Progenitor cell of endocrine pancreas (in vitro differentiated cells): ENCODE measurements around the gene ETV3L. TPM values are rescaled to one million over a fixed set of nuclear protein-coding genes. Genes with fewer than 3 reads are reported as not detected.
A peak's percentile ranks its signal among the peaks of the same experiment; 100 is the strongest.

Experiments used
- DNase-seq: peaks from one replicate; pipeline ENCODE4 v3.0.0; 2021; ENCODE audit warnings: low spot score; ENCODE audit not compliant: unreplicated experiment
- H3K27ac Mint-ChIP-seq: 2 replicates; pipeline ENCODE4 v1.8.0; 2021; ENCODE audit warnings: mild to moderate bottlenecking, moderate library complexity, mixed read lengths
- H3K27me3 Mint-ChIP-seq: 2 replicates; pipeline ENCODE4 v1.8.0; 2021; ENCODE audit warnings: mixed read lengths
- H3K36me3 Mint-ChIP-seq: 2 replicates; pipeline ENCODE4 v1.8.0; 2022; ENCODE audit warnings: mixed read lengths; ENCODE audit not compliant: insufficient read depth
- H3K4me1 Mint-ChIP-seq: 2 replicates; pipeline ENCODE4 v1.8.0; 2021; ENCODE audit warnings: low read depth, mixed read lengths
- H3K4me3 Mint-ChIP-seq: 2 replicates; pipeline ENCODE4 v1.8.0; 2021; ENCODE audit warnings: low read depth, mild to moderate bottlenecking, moderate library complexity, mixed read lengths
- H3K9me3 Mint-ChIP-seq: 2 replicates; pipeline ENCODE4 v1.8.0; 2021; ENCODE audit warnings: low read depth, mixed read lengths
- CTCF ChIP-seq: fragments of 200-600 bp; sonication (generic); IDR thresholded peaks from one replicate; pipeline ENCODE4 v1.5.0; 2021; ENCODE audit warnings: antibody characterized with exemption, mild to moderate bottlenecking; ENCODE audit not compliant: unreplicated experiment
- total RNA-seq: library from RNA; stranded (reverse); gene quantifications from 2 replicates; pipeline ENCODE4 v1.2.1, GENCODE V29; 2021

Gene ETV3L
- total RNA-seq, 1 donor from 2014 or later: 0.72 TPM

- Mint-ChIP-seq H3K36me3 (no peaks in the 10 kb centered on the region), H3K27ac (no peak overlapping the region), H3K9me3 (no peaks in the 10 kb centered on the region), H3K4me3 (no peak overlapping the region), H3K27me3 (peaks cover 56% of the 10 kb centered on the region), H3K4me1 (peaks cover 61% of the 10 kb centered on the region)
- no peak for TF ChIP-seq CTCF
- no peak for DNase-seq
These were observed 10.4 kb upstream of the ETV3L start for GRCh38 chr1:157110003-157110402.

- Mint-ChIP-seq H3K4me1 (peaks cover 64% of the 10 kb centered on the region), H3K27me3 (peaks cover 54% of the 10 kb centered on the region), H3K36me3 (no peaks in the 10 kb centered on the region), H3K27ac (no peak overlapping the region), H3K4me3 (no peak overlapping the region), H3K9me3 (no peaks in the 10 kb centered on the region)
- TF ChIP-seq CTCF: no peak
- DNase-seq: no peak
These were observed 8.8 kb upstream of the ETV3L start for GRCh38 chr1:157108448-157108847.

DNA sequence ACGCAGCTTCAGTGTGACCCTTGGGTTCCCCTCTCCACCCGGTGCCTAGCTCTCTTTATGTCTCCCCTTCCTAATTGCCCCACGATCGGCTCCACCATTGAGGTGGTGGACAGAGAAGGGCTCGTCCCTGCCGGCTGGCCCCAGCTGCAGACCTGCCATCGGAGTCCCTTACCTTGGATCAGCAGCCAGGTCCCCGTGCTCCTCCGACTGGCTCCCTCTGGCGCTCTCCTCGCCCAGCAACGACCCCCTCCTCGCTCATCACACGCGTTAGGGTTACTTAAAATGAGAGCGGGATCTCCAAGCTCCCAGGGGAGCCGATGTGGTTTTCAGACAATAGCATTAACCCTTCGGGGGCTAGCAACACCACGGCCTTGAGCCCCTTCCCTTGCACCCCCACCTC, 8.1 kb upstream of the ETV3L start:
- no peak overlapping the region for H3K4me3 Mint-ChIP-seq
- no peak overlapping the region for H3K27ac Mint-ChIP-seq
- H3K36me3 Mint-ChIP-seq: no peaks in the 10 kb centered on the region
- H3K4me1 Mint-ChIP-seq: peaks cover 63% of the 10 kb centered on the region
- no peaks in the 10 kb centered on the region for H3K9me3 Mint-ChIP-seq
- TF ChIP-seq CTCF: no peak
- H3K27me3 Mint-ChIP-seq: peaks cover 57% of the 10 kb centered on the region
- DNase-seq: no peak

DNA sequence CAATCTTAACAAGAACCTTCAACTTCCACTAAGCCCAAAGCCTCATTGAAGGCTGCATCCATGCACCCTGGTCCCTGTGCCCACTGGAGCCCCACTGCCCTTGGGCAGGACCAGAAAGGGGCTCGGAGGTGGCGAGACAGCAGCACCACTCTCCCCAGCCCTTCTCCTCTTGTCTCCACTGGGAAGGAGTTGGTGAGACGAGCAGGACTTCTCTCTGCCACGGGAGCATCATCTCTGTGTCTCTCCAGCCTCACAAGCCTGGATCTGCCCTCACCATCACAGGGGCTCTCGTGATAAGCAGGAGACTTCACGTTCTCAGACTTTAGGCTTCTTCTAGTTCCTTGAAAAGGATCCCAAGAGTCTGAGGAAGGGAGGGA, 7.2 kb upstream of the ETV3L start:
- H3K9me3 Mint-ChIP-seq: no peaks in the 10 kb centered on the region
- peaks cover 53% of the 10 kb centered on the region for H3K27me3 Mint-ChIP-seq
- TF ChIP-seq CTCF: no peak
- H3K4me3 Mint-ChIP-seq: no peak overlapping the region
- no peaks in the 10 kb centered on the region for H3K36me3 Mint-ChIP-seq
- peaks cover 57% of the 10 kb centered on the region for H3K4me1 Mint-ChIP-seq
- no peak for DNase-seq
- H3K27ac Mint-ChIP-seq: no peak overlapping the region

DNA sequence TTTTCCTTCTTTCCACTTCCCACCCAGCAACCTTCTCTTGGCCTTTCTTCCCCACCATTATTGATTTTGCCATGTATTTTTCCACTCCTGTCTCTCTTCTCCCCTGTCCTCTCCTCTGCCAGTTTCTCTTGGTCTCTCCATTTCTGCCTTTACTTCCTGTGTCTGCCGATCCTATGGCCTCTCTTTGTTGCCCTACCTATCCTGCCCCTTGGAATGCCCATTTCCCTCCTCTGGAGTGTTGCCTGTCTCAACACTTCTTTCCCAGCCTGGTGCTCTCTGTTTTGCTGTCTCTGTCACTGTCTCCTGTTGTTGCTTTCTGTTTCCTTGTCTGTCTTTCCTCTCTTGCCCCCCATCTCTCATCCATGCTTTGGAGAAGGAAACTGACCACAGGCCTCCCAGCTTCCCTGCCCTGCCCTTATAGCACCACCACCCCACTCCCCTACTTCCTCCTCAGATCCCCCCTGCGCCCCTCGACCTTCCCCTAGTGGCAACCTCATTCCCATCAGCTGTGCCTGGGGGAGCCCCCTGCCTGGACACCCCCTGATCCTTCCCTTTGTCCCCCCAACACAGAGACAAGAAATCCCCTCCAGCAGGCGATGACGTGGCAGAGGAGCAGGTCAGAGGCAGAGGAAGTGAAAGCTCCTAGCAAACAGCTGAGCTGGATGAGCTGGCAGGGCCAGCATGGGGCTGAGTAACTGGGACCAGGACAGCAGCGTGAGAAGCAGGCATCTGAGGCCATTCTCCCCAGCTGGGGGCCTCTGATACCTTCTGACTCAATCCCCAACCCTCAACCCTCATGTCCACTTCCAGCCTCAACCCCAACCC, 6.6 kb upstream of the ETV3L start:
- TF ChIP-seq CTCF: no peak
- peaks cover 48% of the 10 kb centered on the region for H3K27me3 Mint-ChIP-seq
- DNase-seq: no peak
- H3K4me1 Mint-ChIP-seq: peaks cover 51% of the 10 kb centered on the region
- peak overlapping the region; percentile 11 for H3K27ac Mint-ChIP-seq
- no peaks in the 10 kb centered on the region for H3K9me3 Mint-ChIP-seq
- H3K36me3 Mint-ChIP-seq: no peaks in the 10 kb centered on the region
- H3K4me3 Mint-ChIP-seq: peak overlapping the region; percentile 14
